ENCODE data around the gene TRPM3.

TRPM3 gene

DNA sequence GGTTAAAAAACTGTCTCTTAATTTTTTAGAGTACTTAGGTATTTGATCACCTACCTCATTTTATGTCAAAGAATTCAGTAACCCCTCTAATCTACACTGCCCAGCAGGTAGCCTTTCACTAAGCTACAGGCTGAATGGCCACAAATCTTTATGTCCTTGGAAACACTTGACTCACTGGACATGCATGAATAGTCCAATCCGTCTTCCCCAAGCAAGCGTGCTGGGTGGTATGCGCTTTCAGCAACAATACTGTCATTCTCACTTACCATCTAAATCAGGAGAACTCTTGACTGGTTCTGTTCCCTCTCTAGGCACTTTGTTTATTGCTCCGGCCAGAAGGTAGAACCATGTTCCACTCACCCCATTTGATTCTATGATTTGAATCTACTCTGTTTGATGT, 73.1 kb downstream of the TRPM3 start:
- no peak overlapping the region for H3K4me3 ChIP-seq (ENCODE audit: low read depth, low read length)
- TF ChIP-seq, protein P1, sequence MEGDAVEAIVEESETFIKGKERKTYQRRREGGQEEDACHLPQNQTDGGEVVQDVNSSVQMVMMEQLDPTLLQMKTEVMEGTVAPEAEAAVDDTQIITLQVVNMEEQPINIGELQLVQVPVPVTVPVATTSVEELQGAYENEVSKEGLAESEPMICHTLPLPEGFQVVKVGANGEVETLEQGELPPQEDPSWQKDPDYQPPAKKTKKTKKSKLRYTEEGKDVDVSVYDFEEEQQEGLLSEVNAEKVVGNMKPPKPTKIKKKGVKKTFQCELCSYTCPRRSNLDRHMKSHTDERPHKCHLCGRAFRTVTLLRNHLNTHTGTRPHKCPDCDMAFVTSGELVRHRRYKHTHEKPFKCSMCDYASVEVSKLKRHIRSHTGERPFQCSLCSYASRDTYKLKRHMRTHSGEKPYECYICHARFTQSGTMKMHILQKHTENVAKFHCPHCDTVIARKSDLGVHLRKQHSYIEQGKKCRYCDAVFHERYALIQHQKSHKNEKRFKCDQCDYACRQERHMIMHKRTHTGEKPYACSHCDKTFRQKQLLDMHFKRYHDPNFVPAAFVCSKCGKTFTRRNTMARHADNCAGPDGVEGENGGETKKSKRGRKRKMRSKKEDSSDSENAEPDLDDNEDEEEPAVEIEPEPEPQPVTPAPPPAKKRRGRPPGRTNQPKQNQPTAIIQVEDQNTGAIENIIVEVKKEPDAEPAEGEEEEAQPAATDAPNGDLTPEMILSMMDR (IDR thresholded peaks at IDR 0.05; ENCODE audit: low read depth, low read length): no peak

DNA sequence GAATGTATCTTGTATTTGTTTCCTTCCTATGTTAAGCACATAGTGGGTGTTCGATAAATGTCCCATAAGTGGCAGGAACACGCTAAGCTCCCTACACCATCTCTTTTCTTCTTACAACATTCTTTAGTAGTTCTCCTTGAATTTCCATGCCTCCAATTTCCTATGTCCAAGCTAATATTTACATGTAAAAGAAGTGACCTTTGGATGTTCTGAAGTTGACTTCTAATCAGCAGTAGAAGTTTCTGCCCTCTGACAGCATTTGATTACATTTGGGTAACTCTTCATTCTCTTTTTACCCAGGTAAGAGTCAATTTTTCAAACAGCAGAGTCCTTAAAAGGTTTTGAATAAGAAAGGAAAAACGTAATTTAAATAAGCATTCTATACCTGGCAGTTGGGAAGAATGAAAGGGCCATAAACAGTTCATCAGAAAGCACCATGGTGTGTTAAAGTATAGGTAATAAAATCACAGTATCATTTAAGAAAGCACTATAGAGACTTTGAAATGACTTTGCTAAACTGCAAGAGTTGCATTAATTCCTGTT, 78.9 kb downstream of the TRPM3 start:
- TF ChIP-seq, protein P1 (IDR thresholded peaks at IDR 0.05; ENCODE audit: low read depth, low read length): no peak
- H3K4me3 ChIP-seq (ENCODE audit: low read depth, low read length): no peak overlapping the region

DNA sequence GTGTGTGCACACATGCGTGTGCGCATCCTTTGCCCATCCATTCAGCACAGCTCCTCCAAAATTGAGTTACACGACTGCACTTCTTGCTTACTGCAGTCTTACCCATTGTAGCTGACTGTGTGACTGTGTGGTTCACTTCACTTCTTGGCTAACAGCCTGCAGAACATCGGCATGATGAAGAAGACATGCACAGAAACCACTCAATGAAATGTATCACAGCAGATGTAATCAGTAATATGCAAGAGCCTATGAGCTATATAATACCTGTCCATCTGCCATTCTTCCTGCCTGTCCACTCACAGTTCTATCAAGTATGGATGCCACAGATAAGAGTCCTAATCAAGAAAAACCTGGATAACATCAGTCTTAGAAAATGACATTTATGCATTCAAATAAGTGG, 83.9 kb downstream of the TRPM3 start:
- no peak overlapping the region for H3K4me3 ChIP-seq (ENCODE audit: low read depth, low read length)
- TF ChIP-seq, protein P1 (IDR thresholded peaks at IDR 0.05; ENCODE audit: low read depth, low read length): no peak

DNA sequence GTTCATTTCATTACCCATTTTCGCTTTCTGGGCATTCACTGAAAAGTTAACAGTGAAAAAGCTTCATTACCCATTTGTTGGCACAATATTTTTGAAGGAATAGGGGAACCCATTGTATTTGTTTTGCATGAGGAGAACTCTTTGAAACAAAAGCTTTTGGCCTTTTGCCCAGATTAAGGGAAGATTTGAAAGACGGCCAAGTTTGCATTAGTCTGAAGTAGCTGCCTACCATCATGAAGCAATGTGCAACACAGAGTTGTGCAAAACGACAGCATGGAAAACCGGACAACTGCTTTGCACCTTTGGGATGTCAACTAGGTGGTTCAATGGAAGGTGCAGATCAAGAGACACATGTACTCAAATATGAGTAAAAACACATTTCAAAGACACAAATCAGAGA, 84.9 kb downstream of the TRPM3 start:
- TF ChIP-seq, protein P1 (IDR thresholded peaks at IDR 0.05; ENCODE audit: low read depth, low read length): no peak
- H3K4me3 ChIP-seq (ENCODE audit: low read depth, low read length): no peak overlapping the region

DNA sequence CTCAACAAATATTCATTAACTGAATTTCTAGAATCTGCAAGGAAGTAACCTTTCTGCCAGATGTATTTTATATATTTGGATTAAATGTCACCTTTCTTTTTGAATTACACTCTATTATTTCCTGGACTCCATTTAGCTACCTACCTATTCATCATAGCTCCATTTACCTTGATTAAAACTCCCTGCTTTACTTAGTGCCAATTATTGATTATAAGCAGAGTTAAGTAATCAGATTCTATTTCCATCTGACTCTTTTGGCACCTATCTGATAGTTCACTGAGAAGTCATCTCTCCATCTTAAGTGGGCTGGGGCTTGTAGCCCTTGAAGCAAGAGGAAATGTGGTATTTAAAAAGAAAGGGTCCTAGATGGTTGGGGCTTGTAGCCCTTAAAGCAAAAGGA, 88.6 kb downstream of the TRPM3 start:
- TF ChIP-seq, protein P1 (IDR thresholded peaks at IDR 0.05; ENCODE audit: low read depth, low read length): no peak
- no peak overlapping the region for H3K4me3 ChIP-seq (ENCODE audit: low read depth, low read length)

DNA sequence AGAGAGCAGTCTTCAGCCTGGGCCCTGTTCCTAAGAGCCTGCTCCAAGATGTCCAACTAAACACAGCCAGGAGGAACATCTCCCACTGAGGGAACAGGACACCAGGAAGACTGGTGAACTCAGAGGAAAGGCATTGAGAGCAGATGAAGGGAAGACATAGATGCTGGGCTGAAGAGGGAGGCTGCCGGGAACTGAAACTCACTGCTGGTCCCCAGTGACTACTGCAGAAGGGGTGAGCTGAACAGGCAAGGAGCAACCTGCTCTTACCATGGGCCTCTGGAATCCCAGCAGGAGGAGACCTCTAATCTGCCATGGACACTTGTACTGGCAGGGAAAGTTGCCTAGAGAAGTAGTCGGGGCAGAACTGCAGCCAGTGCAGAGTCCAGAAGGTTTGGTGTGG, 95.7 kb downstream of the TRPM3 start:
- TF ChIP-seq, protein P1 (IDR thresholded peaks at IDR 0.05; ENCODE audit: low read depth, low read length): no peak
- no peak overlapping the region for H3K4me3 ChIP-seq (ENCODE audit: low read depth, low read length)

DNA sequence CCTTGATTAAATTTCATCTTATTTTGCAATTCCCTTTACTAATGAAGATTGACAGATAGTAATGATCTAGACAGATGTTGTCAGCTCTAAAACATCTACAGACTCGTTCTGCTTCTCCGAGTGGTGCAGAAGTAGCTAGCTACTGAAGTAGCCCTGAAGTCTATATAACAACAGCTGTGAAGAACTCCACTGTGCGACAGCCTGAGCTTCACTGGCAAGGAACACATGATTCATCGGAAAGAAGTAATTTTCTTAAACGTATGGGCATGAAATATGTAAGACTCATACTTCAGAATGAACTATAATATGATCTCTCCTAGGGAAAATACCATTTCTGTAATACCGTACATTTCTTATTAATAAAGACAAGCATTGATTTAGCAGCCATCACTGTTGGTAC, 96.2 kb downstream of the TRPM3 start:
- TF ChIP-seq, protein P1 (IDR thresholded peaks at IDR 0.05; ENCODE audit: low read depth, low read length): no peak
- H3K4me3 ChIP-seq (ENCODE audit: low read depth, low read length): no peak overlapping the region

All from WI38 (cell line).